ENCODE data around the gene GUCD1. TPM values are rescaled to one million over a fixed set of nuclear protein-coding genes. Genes with fewer than 3 reads are reported as not detected.
"Not testable (repeated sequence)": the region's sequence is repeated elsewhere in the genome, so short reads cannot be mapped to it uniquely, and the experiment has no call there.

Gene GUCD1
- total RNA-seq, 2 experiments from 2014 or later, result 99.7 to 111 TPM

- intact Hi-C loops (cut with micrococcal nuclease), result no loop called here
- H3K36me3 Mint-ChIP-seq (ENCODE audit: low read depth), result peaks cover 5% of the 10 kb centered on the region
- no peaks in the 10 kb centered on the region for H3K9me3 Mint-ChIP-seq
- TF ChIP-seq, protein P1, sequence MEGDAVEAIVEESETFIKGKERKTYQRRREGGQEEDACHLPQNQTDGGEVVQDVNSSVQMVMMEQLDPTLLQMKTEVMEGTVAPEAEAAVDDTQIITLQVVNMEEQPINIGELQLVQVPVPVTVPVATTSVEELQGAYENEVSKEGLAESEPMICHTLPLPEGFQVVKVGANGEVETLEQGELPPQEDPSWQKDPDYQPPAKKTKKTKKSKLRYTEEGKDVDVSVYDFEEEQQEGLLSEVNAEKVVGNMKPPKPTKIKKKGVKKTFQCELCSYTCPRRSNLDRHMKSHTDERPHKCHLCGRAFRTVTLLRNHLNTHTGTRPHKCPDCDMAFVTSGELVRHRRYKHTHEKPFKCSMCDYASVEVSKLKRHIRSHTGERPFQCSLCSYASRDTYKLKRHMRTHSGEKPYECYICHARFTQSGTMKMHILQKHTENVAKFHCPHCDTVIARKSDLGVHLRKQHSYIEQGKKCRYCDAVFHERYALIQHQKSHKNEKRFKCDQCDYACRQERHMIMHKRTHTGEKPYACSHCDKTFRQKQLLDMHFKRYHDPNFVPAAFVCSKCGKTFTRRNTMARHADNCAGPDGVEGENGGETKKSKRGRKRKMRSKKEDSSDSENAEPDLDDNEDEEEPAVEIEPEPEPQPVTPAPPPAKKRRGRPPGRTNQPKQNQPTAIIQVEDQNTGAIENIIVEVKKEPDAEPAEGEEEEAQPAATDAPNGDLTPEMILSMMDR (IDR thresholded peaks at IDR 0.05), result no peak
- ATAC-seq (no peak), DNase-seq (no peak)
- CTCF ChIA-PET, result interaction anchor here (1.0 kb wide), 1 partner anchor 10 kb away, joined by 5 read pairs; no protein-coding TSS in a partner anchor
- H3K4me3 Mint-ChIP-seq, result no peak overlapping the region
- POLR2A ChIA-PET, result interaction anchor here (1.0 to 1.3 kb wide), 2 partner anchors 17 to 18 kb away, joined by 4 to 5 read pairs; partner anchors contain the start of gene GUCD1
- no peaks in the 10 kb centered on the region for H3K27me3 Mint-ChIP-seq
- H3K27ac Mint-ChIP-seq, result no peak overlapping the region
- no peaks in the 10 kb centered on the region for H3K4me1 Mint-ChIP-seq (ENCODE audit: low read depth)
Measured at GRCh38 chr22:24536089-24536488, 18.8 kb downstream of the GUCD1 start.

DNA sequence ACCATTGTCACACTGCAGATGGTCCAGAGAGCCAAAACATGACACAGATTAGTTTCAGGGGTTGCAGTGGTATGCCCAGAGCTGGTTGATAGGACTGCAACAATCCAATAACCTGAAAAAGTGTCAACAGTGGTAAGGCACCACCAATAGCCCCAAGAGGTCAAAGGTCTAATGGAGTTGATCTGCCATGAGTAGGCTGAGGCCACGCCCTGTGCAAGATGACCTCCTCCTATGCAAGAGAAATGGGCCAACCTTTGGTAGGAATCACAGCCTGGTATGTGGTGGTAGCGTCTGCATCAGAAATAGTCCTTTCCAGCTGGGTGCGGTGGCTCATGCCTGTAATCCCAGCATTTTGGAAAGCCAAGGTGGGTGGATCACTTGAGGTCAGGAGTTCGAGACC, 19.6 kb downstream of the GUCD1 start:
- TF ChIP-seq, protein P1 (IDR thresholded peaks at IDR 0.05), result no peak
- Mint-ChIP-seq H3K4me3 (no peak overlapping the region), H3K4me1 (ENCODE audit: low read depth) (no peaks in the 10 kb centered on the region), H3K9me3 (no peaks in the 10 kb centered on the region), H3K27ac (no peak overlapping the region), H3K27me3 (no peaks in the 10 kb centered on the region), H3K36me3 (ENCODE audit: low read depth) (peaks cover 2% of the 10 kb centered on the region)
- DNase-seq (no peak), ATAC-seq (no peak)
- ChIA-PET CTCF (interaction anchor here (0.6 kb wide), 1 partner anchor 17 kb away, joined by 3 read pairs; no protein-coding TSS in a partner anchor), POLR2A (no interaction called here)
- intact Hi-C loops (cut with micrococcal nuclease), result no loop called here

- Mint-ChIP-seq H3K4me3 (no peak overlapping the region), H3K4me1 (ENCODE audit: low read depth) (no peaks in the 10 kb centered on the region), H3K27ac (no peak overlapping the region), H3K36me3 (ENCODE audit: low read depth) (no peaks in the 10 kb centered on the region), H3K9me3 (no peaks in the 10 kb centered on the region), H3K27me3 (no peaks in the 10 kb centered on the region)
- DNase-seq, result no peak
- ChIA-PET CTCF (no interaction called here), POLR2A (no interaction called here)
- no peak for ATAC-seq
- TF ChIP-seq, protein P1 (IDR thresholded peaks at IDR 0.05), result no peak
- intact Hi-C loops (cut with micrococcal nuclease), result no loop called here
Measured at GRCh38 chr22:24532075-24532474, 22.9 kb downstream of the GUCD1 start.

- DNase-seq; intact Hi-C loops (cut with micrococcal nuclease); H3K27ac Mint-ChIP-seq; H3K36me3 Mint-ChIP-seq (ENCODE audit: low read depth); H3K4me3 Mint-ChIP-seq; H3K4me1 Mint-ChIP-seq (ENCODE audit: low read depth); H3K9me3 Mint-ChIP-seq; ATAC-seq; H3K27me3 Mint-ChIP-seq: not testable (repeated sequence)
- ChIA-PET CTCF (interaction anchor here (1.8 kb wide), 1 partner anchor 9 kb away, joined by 5 read pairs; no protein-coding TSS in a partner anchor), POLR2A (interaction anchor here (0.7 to 1.2 kb wide), 2 partner anchors 19 to 22 kb away, joined by 3 to 5 read pairs; no protein-coding TSS in a partner anchor)
Measured at GRCh38 chr22:24530968-24531367, 24.0 kb downstream of the GUCD1 start.

- DNase-seq (no peak), ATAC-seq (no peak)
- H3K4me3 Mint-ChIP-seq, result no peak overlapping the region
- TF ChIP-seq, protein P1 (IDR thresholded peaks at IDR 0.05), result no peak
- H3K27ac Mint-ChIP-seq, result no peak overlapping the region
- peaks cover 7% of the 10 kb centered on the region for H3K4me1 Mint-ChIP-seq (ENCODE audit: low read depth)
- H3K36me3 Mint-ChIP-seq (ENCODE audit: low read depth), result no peaks in the 10 kb centered on the region
- no peaks in the 10 kb centered on the region for H3K27me3 Mint-ChIP-seq
- intact Hi-C loops (cut with micrococcal nuclease), result no loop called here
- CTCF ChIA-PET, result interaction anchor here (0.6 to 1.8 kb wide), 4 partner anchors 8 to 121 kb away, joined by 3 to 5 read pairs (median 4); no protein-coding TSS in a partner anchor
- no peaks in the 10 kb centered on the region for H3K9me3 Mint-ChIP-seq
- POLR2A ChIA-PET, result interaction anchor here (2.1 kb wide), 1 partner anchor 12 kb away, joined by 5 read pairs; no protein-coding TSS in a partner anchor
Measured at GRCh38 chr22:24529898-24530297, 25.0 kb downstream of the GUCD1 start.

Measured in activated CD8-positive, alpha-beta T cell treated with anti-CD3 and anti-CD28 coated beads for 36 hours (primary cell).